Left renal pelvis (tissue), 4 donors: ENCODE measurements around the gene KCNQ2. TPM values are rescaled to one million over a fixed set of nuclear protein-coding genes. Genes with fewer than 3 reads are reported as not detected.

Experiments
- DNase-seq, 4 donors: peaks; one replicate each; pipeline ENCODE4 v3.0.0-alpha.2; 2013; ENCODE audit warnings: low read depth in 4 of 4, low spot score in 3 of 4
- polyA plus RNA-seq, 4 donors: library from polyadenylated mRNA; unstranded; fragments of 120-200 nt; gene quantifications; one replicate each; pipeline ENCODE4 v1.2.1, GENCODE V29; 2013; ENCODE audit not compliant: insufficient read length in 4 of 4

The KCNQ2 gene
- polyA plus RNA-seq, 4 donors = 1.9 to 9.0 (median 6.4) TPM

GRCh38 chr20:63458170-63459069, 14.0 kb downstream of the KCNQ2 start:
- DNase-seq = no peak

DNA sequence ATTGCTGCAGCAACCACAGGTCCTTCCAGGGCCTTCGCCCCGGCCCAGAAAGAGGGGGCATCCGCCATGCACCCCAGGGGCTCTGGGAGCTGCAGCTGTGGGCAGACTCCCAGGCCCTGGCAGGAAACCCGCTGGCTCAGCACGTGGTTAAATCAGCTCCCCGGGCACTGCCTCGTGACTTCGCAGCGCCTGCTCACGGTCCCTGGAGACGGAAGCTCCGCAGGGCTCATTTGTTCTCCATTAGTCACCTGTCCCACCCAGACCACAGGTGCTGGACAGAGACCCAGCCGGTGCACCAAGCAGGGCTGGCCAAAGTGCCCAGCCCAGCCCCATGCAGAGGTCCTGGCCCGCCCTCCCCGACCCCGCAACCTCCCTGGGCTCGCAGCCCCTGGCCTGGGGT, 14.7 kb downstream of the KCNQ2 start:
- DNase-seq = no peak

- no peak for DNase-seq
Measured at GRCh38 chr20:63456429-63457284, 15.8 kb downstream of the KCNQ2 start.

GRCh38 chr20:63455568-63455859, 16.9 kb downstream of the KCNQ2 start:
- no peak for DNase-seq

DNA sequence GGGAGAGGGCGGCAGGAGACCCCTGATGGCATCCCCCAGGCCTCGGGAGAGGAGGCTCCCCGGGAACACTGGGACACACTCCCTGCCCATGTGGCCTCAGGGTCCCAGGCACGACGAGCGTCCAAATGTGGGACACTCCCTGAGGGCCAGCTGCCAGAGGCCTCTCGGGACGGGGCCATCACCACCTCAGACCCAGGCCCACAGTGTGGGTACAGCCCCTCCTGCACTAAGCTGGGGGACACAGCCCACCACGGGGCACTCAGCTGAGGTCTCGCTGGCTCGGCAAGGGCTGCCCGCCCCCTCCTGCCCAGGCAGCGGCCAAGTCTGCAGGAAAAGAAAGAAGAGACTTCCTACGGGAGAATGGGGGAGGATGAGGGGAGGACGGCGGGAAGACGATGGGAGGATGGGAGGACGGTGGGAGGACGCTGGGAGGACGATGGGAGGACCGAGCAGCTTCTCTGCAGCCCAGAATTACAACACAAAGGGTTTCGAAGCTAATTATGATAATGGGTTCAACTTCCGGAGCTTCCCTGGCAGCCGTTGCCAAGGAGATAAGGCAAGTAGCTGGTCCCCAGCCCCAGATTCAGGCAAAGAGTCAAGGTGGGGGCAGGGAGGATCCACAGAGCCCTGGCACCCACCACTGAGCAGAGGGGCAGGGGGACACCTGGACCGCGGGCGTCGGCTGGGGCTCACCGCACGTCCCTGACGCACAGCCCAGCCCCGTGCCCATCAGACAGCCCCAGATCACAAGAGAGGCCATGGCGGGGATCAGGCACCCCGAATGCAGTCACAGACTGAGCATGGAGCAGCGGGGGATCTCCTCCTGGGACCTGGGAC, 17.5 kb downstream of the KCNQ2 start:
- no peak for DNase-seq

DNA sequence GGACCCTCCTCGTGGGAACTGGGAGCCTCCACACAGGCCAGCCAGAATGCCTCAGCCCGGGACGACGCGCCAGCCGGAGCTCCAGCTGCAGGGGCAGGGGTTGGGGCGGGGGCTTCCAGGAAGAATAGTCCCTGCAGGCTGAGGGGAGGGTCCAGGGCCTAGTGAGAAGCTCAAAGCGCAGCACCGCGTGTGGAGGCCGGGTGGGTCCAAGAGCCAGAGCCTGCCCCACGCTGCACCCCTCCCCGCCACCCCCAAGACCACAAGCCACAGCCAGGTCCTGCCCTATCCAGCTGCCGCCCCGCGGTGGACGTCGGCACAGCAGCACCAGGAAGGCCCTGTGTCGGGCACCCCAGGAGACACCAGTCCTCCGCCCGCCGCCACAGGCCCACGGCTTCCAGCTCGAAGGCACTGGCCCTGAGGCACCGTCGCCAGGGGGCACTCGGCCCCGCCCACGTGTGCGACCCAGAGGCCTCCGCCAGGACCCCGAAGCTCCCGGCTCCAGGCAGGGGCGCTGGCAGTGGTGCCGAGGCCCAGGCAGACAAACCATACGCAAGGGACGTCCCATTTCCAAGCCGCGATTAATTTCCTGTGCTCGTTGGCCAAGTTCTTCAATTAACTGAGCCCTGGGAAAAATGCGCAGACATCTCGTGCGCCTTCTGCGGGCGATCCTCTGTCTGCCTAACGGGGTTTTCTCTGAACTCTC, 19.5 kb downstream of the KCNQ2 start:
- DNase-seq = no peak

DNA sequence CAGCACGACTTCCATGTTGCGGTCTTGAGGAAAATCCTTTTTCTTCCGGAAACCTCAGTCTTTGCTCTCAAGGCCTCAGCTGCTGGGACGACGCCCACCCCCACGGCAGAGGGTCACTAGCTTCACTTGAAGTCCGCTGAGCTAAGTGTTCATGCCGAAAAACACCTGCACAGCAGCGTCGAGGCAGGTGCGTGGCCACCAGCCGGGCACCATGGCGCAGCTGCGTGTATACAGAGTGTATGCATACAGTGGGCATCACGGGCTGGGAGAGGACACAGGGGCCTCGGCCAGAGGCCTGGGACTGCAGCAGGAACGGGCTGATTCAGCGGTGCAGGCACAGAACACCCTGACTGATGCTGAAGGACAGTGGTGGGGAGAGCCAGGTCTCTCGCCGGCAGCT, 20.1 kb downstream of the KCNQ2 start:
- no peak for DNase-seq

GRCh38 chr20:63451821-63452220, 20.6 kb downstream of the KCNQ2 start:
- DNase-seq = no peak

GRCh38 chr20:63449796-63450730, 22.4 kb downstream of the KCNQ2 start:
- DNase-seq = no peak

GRCh38 chr20:63449025-63449424, 23.4 kb downstream of the KCNQ2 start:
- DNase-seq = no peak

DNA sequence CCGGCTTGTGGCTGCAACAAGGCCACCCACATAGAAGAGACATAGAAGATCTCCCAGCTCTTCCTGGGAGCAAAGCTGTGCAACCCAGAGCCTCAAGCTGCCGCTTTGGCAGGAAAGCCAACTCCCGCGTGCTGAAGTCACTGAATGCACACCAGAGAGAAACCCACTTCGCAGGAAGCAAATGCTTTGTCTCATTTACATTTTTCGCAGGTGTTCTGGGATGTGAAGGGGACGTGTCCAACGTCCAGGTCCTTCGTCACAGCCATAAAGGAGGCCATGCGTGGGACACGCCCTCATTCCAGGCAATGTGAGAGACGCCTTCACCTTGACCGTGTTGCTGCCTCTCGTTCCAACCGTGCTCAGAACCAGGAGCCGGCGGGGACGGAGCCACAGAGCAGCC, 24.4 kb downstream of the KCNQ2 start:
- no peak for DNase-seq

DNA sequence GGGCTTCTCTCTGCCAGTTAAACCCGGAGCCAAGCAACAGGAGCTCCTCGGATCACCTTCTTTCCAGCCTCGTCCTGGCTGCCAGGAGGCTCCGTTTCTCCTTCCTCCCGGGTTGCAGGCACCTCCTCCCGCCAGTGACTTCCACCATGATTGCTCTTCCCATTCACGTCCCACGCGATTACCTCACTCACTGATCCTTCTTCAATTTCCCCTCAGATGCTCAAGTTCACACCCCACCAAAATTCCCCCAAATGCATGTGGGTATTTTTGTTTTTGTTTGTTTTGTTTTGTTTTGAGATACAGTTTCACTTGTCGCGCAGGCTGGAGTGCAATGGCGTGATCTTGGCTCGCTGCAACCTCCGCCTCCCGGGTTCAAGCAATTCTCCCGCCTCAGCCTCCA, 25.1 kb downstream of the KCNQ2 start:
- DNase-seq = no peak

DNA sequence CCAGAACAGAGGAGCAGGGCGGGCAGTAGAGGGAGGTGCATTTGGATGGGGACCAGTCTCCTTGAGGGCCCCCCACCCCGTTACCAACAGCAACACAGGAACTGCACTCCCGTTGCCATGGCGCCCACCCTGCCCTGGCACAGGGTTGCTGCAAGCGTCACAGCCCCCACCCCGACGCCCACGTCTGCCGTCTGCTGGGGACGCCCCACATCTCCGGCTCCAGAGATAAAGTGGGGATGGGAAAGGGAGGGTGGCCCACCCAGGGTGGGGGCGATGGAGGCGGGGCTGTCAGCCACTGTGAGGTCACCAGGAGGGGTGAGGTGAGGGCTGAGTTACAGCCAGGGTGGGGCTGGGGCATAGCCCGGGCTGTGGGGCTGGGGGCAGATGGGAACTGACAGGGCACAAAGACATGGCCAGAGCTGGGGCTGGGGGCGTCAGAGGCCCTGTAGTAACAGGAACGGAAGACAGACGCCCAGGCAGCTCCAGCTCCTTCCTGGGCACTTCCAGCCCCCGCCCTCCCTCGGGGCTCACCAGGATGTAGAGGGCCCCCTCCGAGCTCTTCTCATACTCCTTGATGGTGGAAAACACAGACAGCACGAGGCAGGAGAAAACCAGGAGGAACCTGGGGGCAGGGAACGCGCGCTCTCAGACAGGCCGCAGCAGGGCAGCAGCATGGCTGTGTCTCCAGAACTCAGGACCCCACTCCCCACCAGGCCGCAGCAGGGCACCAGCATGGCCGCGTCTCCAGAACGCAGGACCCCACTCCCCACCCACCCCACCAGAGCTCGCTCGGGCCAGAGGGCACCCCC, 26.0 kb downstream of the KCNQ2 start:
- no peak for DNase-seq

GRCh38 chr20:63445075-63445734, 27.2 kb downstream of the KCNQ2 start:
- no peak for DNase-seq

DNA sequence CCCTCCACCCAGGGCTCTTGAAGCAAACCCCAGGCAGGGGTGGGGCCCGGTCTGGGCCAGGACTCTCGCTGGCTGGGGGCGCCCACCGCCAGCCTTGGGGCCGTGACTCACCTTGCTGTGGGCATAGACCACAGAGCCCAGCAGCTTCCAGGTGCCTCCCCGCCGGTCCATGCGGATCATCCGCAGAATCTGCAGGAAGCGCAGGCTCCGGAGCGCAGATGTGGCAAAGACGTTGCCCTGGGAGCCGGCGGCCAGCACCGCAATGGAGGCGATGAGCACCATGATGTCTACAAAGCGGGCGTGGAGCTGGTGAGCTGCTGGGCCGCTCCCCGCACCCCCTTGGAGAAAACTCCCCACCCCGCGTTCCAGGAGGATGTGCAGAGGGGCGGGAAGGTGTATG, 27.9 kb downstream of the KCNQ2 start:
- DNase-seq = no peak

GRCh38 chr20:63443606-63444395, 28.7 kb downstream of the KCNQ2 start:
- no peak for DNase-seq

DNA sequence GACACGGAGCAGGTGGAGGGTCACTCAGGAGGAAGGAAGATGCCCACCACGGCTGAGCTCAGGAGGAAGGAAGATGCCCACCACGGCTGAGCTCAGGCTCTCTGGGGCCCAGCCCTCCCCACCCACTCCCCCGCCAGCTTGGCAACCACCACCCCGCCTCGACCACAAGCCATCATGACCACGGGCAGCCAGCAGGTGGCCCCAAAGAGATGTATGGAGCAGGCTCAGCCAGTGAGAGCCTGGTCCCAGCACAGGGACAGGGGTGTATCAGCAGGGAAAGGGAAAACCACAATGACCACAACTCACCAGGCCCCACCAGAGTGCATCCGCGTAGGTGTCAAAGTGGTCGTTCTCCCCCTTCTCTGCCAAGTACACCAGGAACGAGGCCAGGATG, 30.4 kb downstream of the KCNQ2 start:
- DNase-seq = no peak
